ENCODE results near the gene TMEM88. TPM values are rescaled to one million over a fixed set of nuclear protein-coding genes. Genes with fewer than 3 reads are reported as not detected.

The TMEM88 gene
- total RNA-seq, 2 experiments from 2014 or later = 29.3 to 29.6 TPM

GRCh38 chr17:7881276-7882054, 26.6 kb downstream of the TMEM88 start:
- ATAC-seq (ENCODE audit: poor library complexity) = no peak

DNA sequence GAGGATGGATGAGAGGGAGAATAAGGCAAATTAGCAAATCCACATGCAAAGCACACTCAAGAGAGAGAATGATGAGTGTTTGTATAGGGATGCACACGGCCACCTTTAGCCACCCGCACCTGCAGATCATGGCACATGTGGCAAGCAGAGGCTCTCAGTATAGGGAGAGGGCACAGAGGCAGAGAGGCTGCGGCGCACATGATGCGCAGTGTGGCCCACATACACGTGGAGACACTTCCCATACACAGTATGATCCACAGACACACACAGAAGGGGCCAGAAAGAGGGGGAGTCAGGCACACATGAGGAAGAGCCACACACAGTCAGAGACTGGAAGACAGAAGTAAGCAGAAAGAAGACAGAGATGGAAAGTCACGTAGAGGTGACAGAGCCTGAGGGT, 27.2 kb downstream of the TMEM88 start:
- Mint-ChIP-seq H3K27me3 (no peaks in the 10 kb centered on the region), H3K4me1 (ENCODE audit: low read depth) (peaks cover 6% of the 10 kb centered on the region), H3K27ac (no peak overlapping the region), H3K4me3 (no peak overlapping the region), H3K36me3 (ENCODE audit: low read depth) (peaks cover 4% of the 10 kb centered on the region), H3K9me3 (no peaks in the 10 kb centered on the region)
- peak overlapping the region in 1 of 2 donors; percentile 41 for H3K27ac ChIP-seq (ENCODE audit: low read depth in 1 of 2, low read length in 2 of 2)
- no peaks in the 10 kb centered on the region for H3K9me3 ChIP-seq (ENCODE audit: control insufficient read depth in 1 of 2, insufficient read depth in 1 of 2, low read length in 2 of 2)
- peaks cover 53% of the 10 kb centered on the region for H3K4me1 ChIP-seq (ENCODE audit: insufficient read depth, low read length)
- ChIA-PET POLR2A (interaction anchor here (0.6 kb wide), 1 partner anchor 111 kb away, joined by 3 read pairs; no protein-coding TSS in a partner anchor), CTCF (interaction anchor here (0.6 to 1.7 kb wide), 2 partner anchors 20 to 25 kb away, joined by 3 to 5 read pairs; partner anchors contain the start of genes CYB5D1 and NAA38)
- peaks cover 21% of the 10 kb centered on the region for H3K36me3 ChIP-seq (ENCODE audit: insufficient read depth, low read length)
- H3K4me3 ChIP-seq (ENCODE audit: low read length) = peak overlapping the region; percentile 3
- TF ChIP-seq, protein P1, sequence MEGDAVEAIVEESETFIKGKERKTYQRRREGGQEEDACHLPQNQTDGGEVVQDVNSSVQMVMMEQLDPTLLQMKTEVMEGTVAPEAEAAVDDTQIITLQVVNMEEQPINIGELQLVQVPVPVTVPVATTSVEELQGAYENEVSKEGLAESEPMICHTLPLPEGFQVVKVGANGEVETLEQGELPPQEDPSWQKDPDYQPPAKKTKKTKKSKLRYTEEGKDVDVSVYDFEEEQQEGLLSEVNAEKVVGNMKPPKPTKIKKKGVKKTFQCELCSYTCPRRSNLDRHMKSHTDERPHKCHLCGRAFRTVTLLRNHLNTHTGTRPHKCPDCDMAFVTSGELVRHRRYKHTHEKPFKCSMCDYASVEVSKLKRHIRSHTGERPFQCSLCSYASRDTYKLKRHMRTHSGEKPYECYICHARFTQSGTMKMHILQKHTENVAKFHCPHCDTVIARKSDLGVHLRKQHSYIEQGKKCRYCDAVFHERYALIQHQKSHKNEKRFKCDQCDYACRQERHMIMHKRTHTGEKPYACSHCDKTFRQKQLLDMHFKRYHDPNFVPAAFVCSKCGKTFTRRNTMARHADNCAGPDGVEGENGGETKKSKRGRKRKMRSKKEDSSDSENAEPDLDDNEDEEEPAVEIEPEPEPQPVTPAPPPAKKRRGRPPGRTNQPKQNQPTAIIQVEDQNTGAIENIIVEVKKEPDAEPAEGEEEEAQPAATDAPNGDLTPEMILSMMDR (IDR thresholded peaks at IDR 0.05) = no peak
- DNase-seq = peak in 2 of 14 experiments; percentile 14 to 25
- intact Hi-C loops (cut with DNase I, micrococcal nuclease) = no loop called here
- H3K27me3 ChIP-seq (ENCODE audit: control insufficient read depth in 1 of 2, insufficient read depth in 2 of 2, low read length in 2 of 2) = no peaks in the 10 kb centered on the region
- ATAC-seq (ENCODE audit: poor library complexity) = no peak

More at GRCh38 chr17:7881276-7882054, 26.6 kb downstream of the TMEM88 start:
- DNase-seq = peak in 2 of 14 experiments; percentile 19 to 46
- TF ChIP-seq, protein P1 (IDR thresholded peaks at IDR 0.05) = no peak
- H3K27ac Mint-ChIP-seq = no peak overlapping the region
- Histone ChIP-seq H3K4me1 (ENCODE audit: insufficient read depth, low read length) (peaks cover 47% of the 10 kb centered on the region), H3K27ac (ENCODE audit: low read depth in 1 of 2, low read length in 2 of 2) (peak overlapping the region in 1 of 2 donors; percentile 41), H3K4me3 (ENCODE audit: low read length) (peak overlapping the region; percentile 3), H3K27me3 (ENCODE audit: control insufficient read depth in 1 of 2, insufficient read depth in 2 of 2, low read length in 2 of 2) (no peaks in the 10 kb centered on the region), H3K36me3 (ENCODE audit: insufficient read depth, low read length) (peaks cover 21% of the 10 kb centered on the region), H3K9me3 (ENCODE audit: control insufficient read depth in 1 of 2, insufficient read depth in 1 of 2, low read length in 2 of 2) (no peaks in the 10 kb centered on the region)
- H3K27me3 Mint-ChIP-seq = no peaks in the 10 kb centered on the region
- H3K4me1 Mint-ChIP-seq (ENCODE audit: low read depth) = peaks cover 5% of the 10 kb centered on the region
- no peaks in the 10 kb centered on the region for H3K9me3 Mint-ChIP-seq
- H3K36me3 Mint-ChIP-seq (ENCODE audit: low read depth) = peaks cover 4% of the 10 kb centered on the region
- no peak overlapping the region for H3K4me3 Mint-ChIP-seq
- ChIA-PET CTCF (no interaction called here), POLR2A (no interaction called here)
- intact Hi-C loops (cut with DNase I, micrococcal nuclease) = no loop called here

DNA sequence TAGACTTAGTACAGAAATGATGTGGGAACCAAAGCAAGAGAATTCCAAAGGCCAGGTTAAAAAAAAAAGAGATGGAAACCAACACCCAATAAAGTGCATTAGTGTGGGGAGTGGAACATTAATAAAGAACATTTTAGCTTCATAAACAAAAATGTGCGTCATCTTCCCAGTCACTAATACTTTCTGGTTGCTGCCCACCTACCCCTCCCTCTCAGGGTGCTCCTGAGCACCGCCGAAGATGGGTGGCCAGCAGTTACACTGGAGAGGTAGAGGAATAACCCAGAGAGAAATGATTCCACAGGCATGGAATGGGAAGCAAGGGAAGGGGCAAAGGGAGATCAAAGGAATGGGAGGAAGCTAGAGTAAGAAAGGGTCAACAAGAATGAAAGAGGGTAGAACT, 27.8 kb downstream of the TMEM88 start:
- ATAC-seq (ENCODE audit: poor library complexity) = no peak
- Histone ChIP-seq H3K27me3 (ENCODE audit: control insufficient read depth in 1 of 2, insufficient read depth in 2 of 2, low read length in 2 of 2) (no peaks in the 10 kb centered on the region), H3K36me3 (ENCODE audit: insufficient read depth, low read length) (peaks cover 21% of the 10 kb centered on the region), H3K4me3 (ENCODE audit: low read length) (no peak overlapping the region), H3K4me1 (ENCODE audit: insufficient read depth, low read length) (peaks cover 53% of the 10 kb centered on the region), H3K27ac (ENCODE audit: low read depth in 1 of 2, low read length in 2 of 2) (peak overlapping the region in 1 of 2 donors; percentile 41), H3K9me3 (ENCODE audit: control insufficient read depth in 1 of 2, insufficient read depth in 1 of 2, low read length in 2 of 2) (no peaks in the 10 kb centered on the region)
- no peak for DNase-seq
- intact Hi-C loops (cut with DNase I, micrococcal nuclease) = no loop called here
- Mint-ChIP-seq H3K9me3 (no peaks in the 10 kb centered on the region), H3K27me3 (no peaks in the 10 kb centered on the region), H3K36me3 (ENCODE audit: low read depth) (peaks cover 4% of the 10 kb centered on the region), H3K27ac (no peak overlapping the region), H3K4me3 (no peak overlapping the region), H3K4me1 (ENCODE audit: low read depth) (peaks cover 6% of the 10 kb centered on the region)
- TF ChIP-seq, protein P1 (IDR thresholded peaks at IDR 0.05) = no peak
- ChIA-PET CTCF (interaction anchor here (0.6 to 1.7 kb wide), 2 partner anchors 21 to 25 kb away, joined by 3 to 5 read pairs; partner anchors contain the start of genes CYB5D1 and NAA38), POLR2A (interaction anchor here (0.6 to 2.3 kb wide), 6 partner anchors 14 to 196 kb away, joined by 3 to 13 read pairs (median 4); partner anchors contain the start of genes NAA38, RNF227 and TP53)
